ENCODE data around the gene XPO6. TPM values are rescaled to one million over a fixed set of nuclear protein-coding genes. Genes with fewer than 3 reads are reported as not detected.

XPO6 gene
- total RNA-seq, 1 experiment from 2014 or later = 106 TPM

DNA sequence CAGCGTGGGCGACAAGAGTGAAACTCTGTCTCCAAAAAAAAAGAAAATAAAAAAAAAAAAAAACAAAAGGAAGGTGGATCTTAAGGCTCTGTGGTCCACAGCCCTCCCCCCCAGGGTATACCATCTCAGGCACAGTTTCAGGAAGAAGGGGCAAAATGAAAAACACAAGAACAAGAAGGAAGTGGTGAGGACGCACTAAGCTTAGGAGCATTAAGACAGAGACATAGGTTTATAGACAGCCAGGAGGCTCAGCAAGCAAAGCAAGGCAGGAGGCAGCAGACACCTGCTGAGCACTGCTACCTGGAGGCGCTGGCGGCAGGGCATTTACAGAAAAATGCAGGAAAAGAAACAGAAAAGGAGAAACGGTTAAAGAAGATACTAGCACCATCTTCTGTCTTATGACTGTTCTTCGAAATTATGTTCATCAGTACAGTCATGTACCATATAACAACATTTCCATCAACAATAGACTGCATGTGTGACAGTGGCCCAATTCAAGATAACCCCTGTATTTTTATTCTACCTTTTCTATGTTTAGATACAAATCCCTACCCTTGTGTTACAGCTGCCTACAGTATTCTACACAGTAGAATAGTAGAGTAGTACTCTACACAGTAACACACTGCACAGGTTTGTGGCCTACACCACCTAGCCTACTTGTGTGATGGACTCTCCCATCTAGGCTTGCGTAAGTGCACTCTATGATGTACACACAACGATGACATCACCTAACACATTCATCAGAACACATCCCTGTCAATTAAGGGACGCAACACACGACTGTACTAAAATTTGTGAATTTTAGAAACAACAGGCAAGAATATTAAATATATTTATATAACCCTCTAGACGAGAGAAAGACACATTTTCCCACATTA, 62.5 kb downstream of the XPO6 start:
- no peaks in the 10 kb centered on the region for H4K20me1 ChIP-seq (ENCODE audit: low read length)
- H3K27me3 ChIP-seq (ENCODE audit: low read length) = no peaks in the 10 kb centered on the region
- no peak overlapping the region for H3K27ac ChIP-seq (ENCODE audit: low read length)
- H3K4me1 ChIP-seq (ENCODE audit: insufficient read depth, low read length) = no peaks in the 10 kb centered on the region
- H3K4me3 ChIP-seq (ENCODE audit: low read length) = no peak overlapping the region
- no peak for DNase-seq
- no peak overlapping the region for H3K9ac ChIP-seq (ENCODE audit: low read length)
- H3K9me2 ChIP-seq (replicated peaks; ENCODE audit: low read length) = no peaks in the 10 kb centered on the region
- TF ChIP-seq, protein P1, sequence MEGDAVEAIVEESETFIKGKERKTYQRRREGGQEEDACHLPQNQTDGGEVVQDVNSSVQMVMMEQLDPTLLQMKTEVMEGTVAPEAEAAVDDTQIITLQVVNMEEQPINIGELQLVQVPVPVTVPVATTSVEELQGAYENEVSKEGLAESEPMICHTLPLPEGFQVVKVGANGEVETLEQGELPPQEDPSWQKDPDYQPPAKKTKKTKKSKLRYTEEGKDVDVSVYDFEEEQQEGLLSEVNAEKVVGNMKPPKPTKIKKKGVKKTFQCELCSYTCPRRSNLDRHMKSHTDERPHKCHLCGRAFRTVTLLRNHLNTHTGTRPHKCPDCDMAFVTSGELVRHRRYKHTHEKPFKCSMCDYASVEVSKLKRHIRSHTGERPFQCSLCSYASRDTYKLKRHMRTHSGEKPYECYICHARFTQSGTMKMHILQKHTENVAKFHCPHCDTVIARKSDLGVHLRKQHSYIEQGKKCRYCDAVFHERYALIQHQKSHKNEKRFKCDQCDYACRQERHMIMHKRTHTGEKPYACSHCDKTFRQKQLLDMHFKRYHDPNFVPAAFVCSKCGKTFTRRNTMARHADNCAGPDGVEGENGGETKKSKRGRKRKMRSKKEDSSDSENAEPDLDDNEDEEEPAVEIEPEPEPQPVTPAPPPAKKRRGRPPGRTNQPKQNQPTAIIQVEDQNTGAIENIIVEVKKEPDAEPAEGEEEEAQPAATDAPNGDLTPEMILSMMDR (conservative IDR thresholded peaks at IDR 0.05; ENCODE audit: low read depth, low read length) = no peak
- TF ChIP-seq EZH2 (IDR thresholded peaks at IDR 0.05; ENCODE audit: low read length, unreplicated experiment) = no peak
- TF ChIP-seq EZH2phosphoT487 (IDR thresholded peaks at IDR 0.05; ENCODE audit: borderline replicate concordance, low read length) = no peak
- POLR2A ChIA-PET (ENCODE audit: unreplicated experiment) = no interaction called here
- ATAC-seq = no peak
- H3K79me2 ChIP-seq (ENCODE audit: low read length) = no peaks in the 10 kb centered on the region
- no peaks in the 10 kb centered on the region for H3K9me3 ChIP-seq (ENCODE audit: low read length)
- BruUV-seq (replicated peaks) = no TSS peak
- CTCF ChIA-PET = no interaction called here
- no peak overlapping the region for H3K4me2 ChIP-seq (ENCODE audit: low read length)
- no peak overlapping the region for H2AFZ ChIP-seq (ENCODE audit: low read length)
- H3K36me3 ChIP-seq (ENCODE audit: low read depth, low read length) = peaks cover 52% of the 10 kb centered on the region
- H3F3A ChIP-seq (ENCODE audit: low read length, unreplicated experiment) = no peaks in the 10 kb centered on the region
- intact Hi-C loops (cut with micrococcal nuclease) = no loop called here

GRCh38 chr16:28146536-28146935, 65.2 kb downstream of the XPO6 start:
- Histone ChIP-seq H2AFZ (ENCODE audit: low read length) (no peak overlapping the region), H3K9ac (ENCODE audit: low read length) (no peak overlapping the region), H3K4me2 (ENCODE audit: low read length) (no peak overlapping the region), H3F3A (ENCODE audit: low read length, unreplicated experiment) (no peaks in the 10 kb centered on the region), H3K27me3 (ENCODE audit: low read length) (no peaks in the 10 kb centered on the region), H3K79me2 (ENCODE audit: low read length) (no peaks in the 10 kb centered on the region), H3K4me3 (ENCODE audit: low read length) (no peak overlapping the region), H4K20me1 (ENCODE audit: low read length) (no peaks in the 10 kb centered on the region), H3K27ac (ENCODE audit: low read length) (no peak overlapping the region), H3K36me3 (ENCODE audit: low read depth, low read length) (peaks cover 47% of the 10 kb centered on the region), H3K4me1 (ENCODE audit: insufficient read depth, low read length) (peaks cover 5% of the 10 kb centered on the region; the same call in 1 of the 2 replicates), H3K9me3 (ENCODE audit: low read length) (no peaks in the 10 kb centered on the region), H3K9me2 (replicated peaks; ENCODE audit: low read length) (no peaks in the 10 kb centered on the region)
- ChIA-PET POLR2A (ENCODE audit: unreplicated experiment) (no interaction called here), CTCF (no interaction called here)
- no TSS peak for BruUV-seq (replicated peaks)
- DNase-seq (no peak), ATAC-seq (no peak)
- no peak for TF ChIP-seq EZH2phosphoT487 (IDR thresholded peaks at IDR 0.05; ENCODE audit: borderline replicate concordance, low read length)
- TF ChIP-seq EZH2 (IDR thresholded peaks at IDR 0.05; ENCODE audit: low read length, unreplicated experiment) = no peak
- TF ChIP-seq, protein P1 (conservative IDR thresholded peaks at IDR 0.05; ENCODE audit: low read depth, low read length) = no peak
- intact Hi-C loops (cut with micrococcal nuclease) = no loop called here

DNA sequence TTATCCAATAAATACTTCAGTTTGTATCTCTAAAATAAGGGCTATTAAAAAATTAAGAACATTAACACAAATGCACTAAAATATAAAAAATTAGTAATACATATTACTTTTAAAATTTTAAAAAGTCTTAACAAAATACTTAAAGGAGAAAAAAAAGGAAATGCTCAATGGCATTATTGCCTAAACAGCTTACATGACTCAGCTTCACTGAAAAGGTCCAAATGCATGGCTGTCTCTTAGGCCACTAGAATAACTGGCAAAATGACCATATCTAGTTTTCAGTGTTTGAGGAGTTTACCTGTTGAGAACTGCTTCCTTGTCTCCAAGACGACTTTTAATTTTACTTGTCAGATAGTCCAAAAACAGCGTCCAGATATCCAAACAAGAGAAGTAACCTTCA, 66.0 kb downstream of the XPO6 start:
- Histone ChIP-seq H3K27ac (ENCODE audit: low read length) (no peak overlapping the region), H3K36me3 (ENCODE audit: low read depth, low read length) (peaks cover 40% of the 10 kb centered on the region; the same call in 1 of the 2 replicates), H3K9ac (ENCODE audit: low read length) (no peak overlapping the region), H3F3A (ENCODE audit: low read length, unreplicated experiment) (no peaks in the 10 kb centered on the region), H3K9me2 (replicated peaks; ENCODE audit: low read length) (no peaks in the 10 kb centered on the region), H3K4me3 (ENCODE audit: low read length) (no peak overlapping the region), H3K4me1 (ENCODE audit: insufficient read depth, low read length) (peaks cover 5% of the 10 kb centered on the region; the same call in 1 of the 2 replicates), H3K4me2 (ENCODE audit: low read length) (no peak overlapping the region), H3K9me3 (ENCODE audit: low read length) (no peaks in the 10 kb centered on the region), H2AFZ (ENCODE audit: low read length) (no peak overlapping the region), H4K20me1 (ENCODE audit: low read length) (no peaks in the 10 kb centered on the region), H3K27me3 (ENCODE audit: low read length) (no peaks in the 10 kb centered on the region), H3K79me2 (ENCODE audit: low read length) (0 out of 2 replicates have a peak, but pooled peaks cover 2% of the 10 kb centered on the region)
- TF ChIP-seq, protein P1 (conservative IDR thresholded peaks at IDR 0.05; ENCODE audit: low read depth, low read length) = no peak
- TF ChIP-seq EZH2phosphoT487 (IDR thresholded peaks at IDR 0.05; ENCODE audit: borderline replicate concordance, low read length) = no peak
- TF ChIP-seq EZH2 (IDR thresholded peaks at IDR 0.05; ENCODE audit: low read length, unreplicated experiment) = no peak
- intact Hi-C loops (cut with micrococcal nuclease) = no loop called here
- no peak for ATAC-seq
- CTCF ChIA-PET = no interaction called here
- POLR2A ChIA-PET (ENCODE audit: unreplicated experiment) = no interaction called here
- no peak for DNase-seq
- BruUV-seq (replicated peaks) = no TSS peak

Measured in PC-3 (cell line).